Epidermal melanocyte (primary cell): ENCODE measurements around the gene RARG.

Experiments used
- DNase-seq: peaks from one replicate; pipeline ENCODE4 v3.0.0; 2011; ENCODE audit warnings: low spot score; ENCODE audit not compliant: insufficient read length

The RARG gene

DNA sequence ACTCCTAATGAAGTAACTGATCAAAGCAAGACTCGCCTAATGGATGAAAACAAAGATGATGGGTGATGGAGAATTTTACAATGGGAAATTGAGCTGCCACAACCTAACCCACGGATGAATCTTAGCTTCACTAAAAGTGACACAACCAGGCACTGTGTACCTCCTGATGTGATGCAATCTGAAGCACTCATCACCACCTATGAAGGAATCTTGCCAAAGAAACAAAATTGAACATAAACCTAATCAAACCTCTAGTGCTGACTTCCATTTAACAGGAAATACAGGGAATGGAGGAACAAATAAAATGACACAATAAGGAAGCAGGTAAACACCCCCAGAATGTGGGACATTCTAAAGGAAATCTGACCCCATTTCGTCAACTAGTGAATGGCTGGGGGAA is 13.3 kb upstream of the RARG start:
- DNase-seq, result no peak

DNA sequence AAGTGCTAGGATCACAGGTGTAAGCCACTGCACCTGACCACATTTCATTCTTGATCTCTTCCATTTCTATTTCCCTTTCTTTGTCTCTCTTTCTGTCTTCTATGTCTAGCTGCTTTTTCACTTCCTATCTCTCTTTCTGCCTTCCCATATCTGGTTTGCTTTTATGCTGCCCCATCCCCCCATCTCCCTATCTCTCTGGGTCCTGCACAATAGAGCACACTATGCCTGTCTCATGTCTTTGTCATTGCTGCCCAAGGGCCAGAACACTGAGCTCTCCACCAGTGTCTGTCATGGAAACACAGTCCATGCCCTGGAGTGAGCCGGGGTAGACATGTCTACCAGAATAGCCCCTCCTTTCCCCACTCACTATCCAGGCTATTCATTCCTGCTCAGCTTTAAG is 12.3 kb upstream of the RARG start:
- DNase-seq, result no peak

DNA sequence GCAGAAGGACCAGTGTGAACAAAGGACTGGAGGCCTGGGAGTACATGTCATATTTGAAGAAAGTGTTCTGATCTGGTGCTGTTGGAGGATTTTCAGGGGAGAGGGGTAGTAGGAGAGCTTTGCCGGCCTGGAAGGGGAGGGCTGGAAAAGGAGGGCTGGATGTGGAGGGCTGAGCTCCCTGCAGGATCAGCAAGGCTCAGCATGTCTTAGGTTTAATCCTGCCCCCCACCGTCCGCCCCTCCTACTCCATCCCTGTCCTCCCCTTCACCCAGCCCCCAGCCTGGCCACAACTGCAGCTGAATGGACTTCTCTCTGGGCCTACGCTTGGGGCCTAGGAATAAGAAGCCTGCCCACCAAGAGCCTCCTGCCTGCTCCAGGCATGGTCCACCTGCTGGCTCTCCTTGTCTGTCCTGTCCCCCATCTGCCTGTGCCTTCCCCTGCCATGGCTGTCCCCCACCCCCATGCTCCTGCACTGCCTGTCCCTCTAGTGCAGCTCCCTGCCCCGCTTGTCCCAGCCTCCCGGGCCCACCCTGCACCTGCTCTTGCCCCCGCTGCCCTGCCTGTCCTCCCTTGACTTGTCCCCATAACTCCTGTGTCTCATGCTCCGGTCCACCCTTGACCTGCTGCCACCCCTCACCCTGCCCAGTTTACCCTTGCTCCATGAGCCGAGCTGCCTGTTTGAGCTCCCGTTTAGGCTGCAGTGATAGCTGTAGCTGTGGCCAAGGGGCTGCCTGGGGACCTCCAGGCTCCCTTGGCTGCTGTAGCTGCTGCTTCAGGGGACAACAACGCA is 9.8 kb upstream of the RARG start:
- no peak for DNase-seq

DNA sequence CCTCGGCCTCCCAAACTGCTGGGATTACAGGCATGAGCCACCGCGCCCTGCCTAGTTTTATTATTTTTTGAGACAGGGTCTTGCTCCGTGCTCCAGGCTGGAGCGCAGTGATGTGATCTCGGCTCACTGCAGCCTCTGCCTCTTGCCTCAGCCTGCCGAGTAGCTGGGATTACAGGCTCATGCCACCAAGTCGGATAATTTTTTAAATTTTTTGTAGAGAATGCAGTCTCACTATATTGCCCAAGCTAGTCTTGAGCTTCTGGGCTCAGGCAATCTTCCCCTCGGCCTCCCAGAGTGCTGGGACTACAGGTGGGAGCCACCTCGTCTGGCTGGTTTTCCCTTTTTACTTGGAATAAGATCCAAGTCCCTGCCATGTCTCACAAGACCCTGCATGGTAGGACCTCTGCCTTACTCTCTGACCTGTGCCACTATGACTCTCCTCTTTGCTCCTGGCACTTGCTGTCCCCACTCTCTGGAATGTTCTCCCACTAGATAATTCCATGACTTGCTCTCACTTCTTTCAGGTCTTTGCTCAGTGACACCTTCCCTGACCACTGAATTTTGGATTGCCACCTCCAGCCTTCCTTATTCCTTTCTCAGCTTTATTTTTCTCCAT is 7.7 kb upstream of the RARG start:
- no peak for DNase-seq

DNA sequence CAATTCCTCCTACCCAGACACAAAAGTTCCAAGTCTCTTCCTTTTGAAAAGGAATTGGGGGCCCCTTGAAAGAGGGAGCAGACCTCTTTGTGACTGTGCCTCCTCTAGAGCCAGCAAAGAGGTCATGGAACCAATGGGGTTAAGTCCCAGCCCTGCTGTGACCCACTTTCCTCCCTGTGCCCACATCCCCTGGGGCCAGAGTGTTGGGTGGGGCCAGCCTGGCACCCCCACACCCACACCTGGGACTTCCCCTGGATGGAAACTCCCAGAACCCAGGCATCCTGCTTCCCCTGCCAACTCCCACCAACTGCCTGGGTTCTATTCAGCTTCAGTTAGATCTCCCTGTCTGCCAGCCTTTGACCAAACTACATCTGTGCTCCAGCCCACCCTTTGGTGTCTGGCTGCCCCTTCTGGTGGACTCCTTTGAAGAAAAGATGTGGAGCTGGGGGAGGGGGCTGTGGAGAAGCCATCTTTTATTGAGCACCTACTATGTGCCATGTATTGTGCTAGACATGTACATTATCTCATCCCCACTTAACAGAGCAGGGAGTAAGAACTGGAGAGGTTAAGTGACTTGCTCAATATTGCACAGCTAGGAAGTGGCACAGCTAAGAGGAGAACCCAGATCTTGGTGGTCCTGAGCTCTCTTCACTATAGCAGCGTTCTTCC is 4.6 kb upstream of the RARG start:
- no peak for DNase-seq

DNA sequence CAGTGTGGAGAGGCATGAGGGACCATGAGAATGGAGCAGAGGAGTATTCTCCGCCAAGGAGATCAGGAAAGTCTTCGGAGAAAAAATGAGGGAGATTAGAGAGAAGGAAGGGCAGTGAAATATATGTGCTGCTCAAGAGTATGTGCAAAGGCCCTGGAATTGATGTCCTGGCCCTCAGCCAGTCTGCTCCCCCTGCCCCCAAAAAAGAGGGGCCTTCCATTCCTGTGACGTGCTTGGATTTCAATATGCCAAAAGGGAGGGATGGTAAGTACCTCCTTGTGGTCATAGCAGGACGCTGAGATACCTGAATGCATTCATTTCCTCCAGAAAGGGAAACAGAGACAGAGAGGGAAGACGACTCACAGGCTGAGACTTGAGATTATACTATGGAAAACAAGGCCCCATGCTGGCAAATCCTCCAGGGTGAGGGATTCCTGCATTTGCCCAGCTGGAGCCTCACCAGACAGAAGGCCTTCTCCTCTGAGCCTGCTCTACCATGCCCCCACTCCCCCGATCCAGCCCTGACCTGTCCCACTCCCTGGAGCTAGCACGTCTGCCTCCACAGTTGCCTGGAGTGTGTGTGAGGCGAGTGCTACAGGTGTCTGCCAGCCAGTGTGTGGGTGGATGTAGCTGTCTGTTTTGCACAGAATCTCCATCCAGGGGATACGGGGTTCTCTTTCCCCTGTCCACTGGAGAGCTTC is 3.9 kb upstream of the RARG start:
- no peak for DNase-seq

DNA sequence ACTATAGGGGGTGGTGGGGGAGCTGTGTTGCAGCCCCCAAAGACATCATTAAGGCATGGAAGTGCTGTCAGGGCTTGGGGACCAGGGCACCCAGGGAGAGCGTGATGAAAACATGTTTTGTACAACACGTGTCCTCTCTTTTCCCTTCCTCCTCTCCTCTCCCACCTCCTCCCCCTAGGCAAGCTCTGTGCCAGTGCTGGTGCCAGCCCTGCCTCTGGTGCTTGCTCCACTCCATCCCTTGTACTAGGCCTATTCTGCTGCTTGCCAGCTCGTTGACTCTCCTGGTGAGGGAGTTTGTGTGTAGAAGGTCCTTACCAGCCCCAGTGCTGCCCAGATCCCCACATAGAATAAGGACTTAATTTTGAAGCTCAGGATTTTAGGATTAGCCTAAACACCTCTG is 3.2 kb upstream of the RARG start:
- no peak for DNase-seq

DNA sequence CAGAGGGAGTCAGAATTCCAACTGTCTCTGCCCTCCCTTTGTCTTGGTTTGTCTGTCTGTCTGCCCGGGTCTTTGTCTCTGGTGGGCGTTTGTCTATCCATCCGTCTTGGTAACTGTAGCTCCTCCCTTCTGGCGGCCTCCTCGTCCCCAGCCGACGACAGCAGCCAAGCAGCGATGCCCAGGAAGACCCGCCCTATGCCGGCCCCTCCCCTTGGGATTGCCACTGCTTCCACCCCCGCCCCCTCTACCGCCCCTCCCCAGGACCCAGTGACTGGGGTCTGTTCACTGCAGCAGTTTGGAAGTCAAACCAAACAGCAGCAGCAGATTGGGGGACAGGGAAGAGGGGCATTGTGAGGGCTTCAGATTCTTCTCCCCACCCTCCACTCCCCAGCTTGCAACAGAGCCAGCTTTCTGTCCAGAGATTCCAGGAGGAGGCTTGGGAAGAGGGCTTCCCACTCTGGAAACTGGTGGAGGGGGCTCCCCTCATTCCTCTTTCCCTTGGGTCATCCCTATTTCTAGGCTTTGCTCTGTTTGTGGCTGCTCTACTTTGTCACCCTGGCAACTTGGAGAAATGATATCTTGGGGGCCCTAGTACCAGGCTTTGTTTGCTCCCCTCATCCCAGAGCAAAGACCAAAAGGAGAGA is 2.4 kb upstream of the RARG start:
- DNase-seq, result no peak

DNA sequence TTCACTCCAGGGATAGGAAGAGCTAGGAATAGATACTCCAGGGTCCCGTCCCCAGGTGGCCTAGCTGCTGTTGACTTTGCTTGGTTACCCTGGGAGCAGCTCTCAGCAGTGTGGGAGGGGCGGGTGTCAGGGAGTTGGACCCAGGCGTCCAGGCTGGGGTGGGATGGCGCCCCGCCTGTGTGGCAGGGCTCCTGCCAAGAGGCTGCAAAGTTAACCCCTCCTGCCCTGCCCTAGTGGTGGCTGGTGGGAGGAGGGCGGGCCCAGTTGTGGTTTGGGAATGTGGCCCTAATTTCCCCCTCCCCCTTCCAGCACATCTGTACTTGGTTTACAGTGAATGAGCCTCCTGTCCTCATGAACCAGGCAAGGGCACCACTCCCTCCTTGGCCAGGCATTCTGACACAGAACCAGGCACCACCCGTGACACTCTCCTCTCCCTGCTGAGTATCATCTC is 1.7 kb upstream of the RARG start:
- no peak for DNase-seq

DNA sequence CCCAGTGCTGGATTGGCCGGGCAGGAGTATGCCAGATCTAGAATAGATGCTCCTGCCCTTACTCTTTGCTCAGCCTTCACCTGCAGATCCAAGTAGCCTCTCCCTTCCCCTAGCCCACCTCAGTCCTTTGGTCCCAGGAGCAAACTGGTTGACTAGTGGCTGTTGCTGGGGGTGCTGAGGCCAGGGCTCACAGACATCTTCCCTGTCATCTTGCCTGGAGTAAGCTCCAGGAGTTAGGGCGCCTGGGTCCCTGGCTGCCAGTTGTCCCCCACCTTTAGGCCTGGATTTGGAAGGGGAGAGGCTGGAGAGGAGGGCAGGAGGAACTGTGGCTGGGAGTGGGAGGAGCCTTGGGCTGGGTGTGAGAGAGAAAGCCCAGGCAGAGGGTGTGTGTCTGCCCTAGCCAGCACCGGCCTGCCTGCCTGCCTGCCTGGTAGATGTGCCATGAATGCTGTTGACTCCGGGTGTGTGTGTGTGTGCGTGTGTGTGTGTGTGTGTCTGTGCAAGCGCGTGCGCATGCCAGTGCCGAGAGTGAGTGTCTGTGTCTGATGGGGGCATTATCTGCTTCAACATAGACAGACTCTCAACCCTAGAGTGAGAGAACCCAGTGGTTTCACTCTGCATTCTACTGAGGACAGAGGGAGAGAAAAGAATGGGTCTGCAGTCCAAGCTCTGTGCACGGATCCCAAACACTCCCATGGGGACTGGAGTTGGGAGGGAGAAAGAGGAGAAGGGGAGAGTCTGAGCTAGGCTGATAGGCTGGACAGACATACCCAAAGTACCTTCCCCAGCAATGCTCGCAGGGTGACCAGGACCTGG is 845 bp upstream of the RARG start:
- DNase-seq, result no peak

DNA sequence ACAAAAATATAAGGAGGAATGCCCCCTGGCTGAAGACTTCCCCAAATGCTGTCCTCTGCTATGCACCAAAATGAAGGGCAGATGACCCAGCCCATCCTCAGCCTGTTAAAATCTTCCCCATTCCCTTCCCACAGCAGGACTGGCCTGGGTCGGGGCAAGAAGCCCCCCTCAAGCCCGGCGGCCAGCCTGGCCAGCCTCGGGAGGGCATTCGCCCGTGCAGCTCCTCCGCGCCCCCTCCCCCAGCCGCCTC is 413 bp downstream of the RARG start:
- no peak for DNase-seq

DNA sequence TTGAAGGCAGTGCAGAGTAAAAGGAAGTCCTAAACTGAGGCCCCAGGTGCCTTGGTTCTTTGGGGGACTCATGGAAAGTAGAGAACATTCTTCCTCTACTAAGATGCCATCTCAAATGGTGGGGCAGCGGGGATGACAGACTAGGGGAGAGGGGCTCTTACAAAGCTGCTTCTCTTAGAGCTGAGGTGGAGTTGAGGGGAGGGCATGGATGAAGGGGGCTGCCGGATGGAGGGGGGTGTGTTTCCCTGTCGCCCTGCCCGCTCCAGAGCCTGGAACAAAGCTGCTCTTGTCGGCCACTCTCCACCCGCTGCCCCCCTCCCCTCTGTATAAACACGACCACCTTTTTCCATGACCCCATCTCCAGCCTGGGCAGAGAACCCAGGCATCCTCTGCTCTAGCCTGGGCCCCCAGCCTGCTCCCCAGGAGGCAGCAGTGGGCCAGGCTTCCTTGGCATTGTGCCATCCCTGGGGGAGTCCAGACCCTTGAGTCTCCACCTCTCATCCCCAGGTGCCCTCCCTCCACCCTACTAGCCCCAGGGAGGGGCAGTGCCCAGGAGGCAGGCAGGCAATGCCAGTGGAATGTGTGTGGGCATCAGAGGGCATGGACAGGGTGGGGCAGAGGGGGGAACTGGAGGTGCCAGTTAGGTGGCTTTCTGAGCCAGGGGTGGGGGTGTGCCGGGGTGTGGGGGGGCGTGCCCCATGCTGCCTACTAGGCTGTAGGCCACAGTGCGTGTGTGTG is 1.7 kb downstream of the RARG start:
- no peak for DNase-seq

DNA sequence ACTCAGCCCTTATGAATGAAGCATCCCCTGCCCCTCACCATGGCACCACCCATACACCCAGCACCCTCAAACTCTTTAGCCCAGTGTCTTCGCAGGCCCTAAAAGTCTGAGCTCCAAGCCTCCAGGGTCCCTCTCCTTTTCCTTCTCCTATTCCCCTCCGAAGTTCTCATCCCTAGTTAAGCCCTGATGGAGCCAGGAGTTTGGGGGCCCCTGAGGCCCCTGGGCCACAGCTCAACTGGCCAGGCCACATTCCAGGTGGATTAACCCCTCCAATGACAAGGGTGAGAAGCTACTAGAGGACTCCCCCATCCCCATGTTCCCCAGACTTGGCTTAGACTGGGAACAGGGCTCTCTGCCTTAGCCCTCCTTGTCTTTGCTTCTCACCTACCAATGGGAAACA is 2.6 kb downstream of the RARG start:
- DNase-seq, result no peak

DNA sequence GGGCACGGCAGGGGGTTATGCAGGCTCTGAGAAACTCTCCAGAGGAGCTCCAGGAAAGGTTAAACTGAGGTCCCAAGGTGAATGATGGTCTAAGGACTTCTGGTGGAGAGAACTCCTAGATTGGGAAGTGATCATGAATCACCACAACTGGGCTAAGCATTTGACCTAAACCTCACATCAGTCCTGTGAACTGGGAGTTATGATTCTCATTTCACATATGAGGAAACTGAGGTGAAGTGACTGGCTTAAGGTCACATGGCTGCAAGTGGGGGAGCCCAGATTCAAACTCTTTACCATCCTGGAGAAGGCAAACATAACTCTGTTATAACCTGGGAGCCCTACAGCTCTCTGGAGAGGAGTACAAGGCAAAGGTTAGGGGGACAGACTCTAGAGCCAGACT is 4.2 kb downstream of the RARG start:
- no peak for DNase-seq

DNA sequence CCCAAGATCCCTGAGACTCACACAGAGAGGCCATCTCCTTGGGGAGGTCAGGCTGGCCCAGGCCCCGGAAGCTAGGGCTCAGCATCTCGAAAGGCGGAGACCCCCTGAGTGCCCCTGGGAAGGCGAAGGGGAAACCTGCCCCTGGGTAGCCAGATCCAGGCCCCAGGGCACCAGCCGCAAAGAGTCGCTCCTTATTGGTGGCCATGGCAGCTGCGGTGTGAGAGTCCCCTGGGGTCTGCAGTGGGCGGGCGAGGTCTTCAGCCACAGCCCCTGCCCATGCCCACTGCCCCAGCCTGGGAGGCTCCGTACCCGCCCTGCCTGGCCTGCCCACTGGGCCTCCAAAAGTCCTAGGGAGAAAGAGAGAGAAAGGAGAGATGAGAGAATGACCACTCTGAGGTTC is 4.7 kb downstream of the RARG start:
- DNase-seq, result no peak

DNA sequence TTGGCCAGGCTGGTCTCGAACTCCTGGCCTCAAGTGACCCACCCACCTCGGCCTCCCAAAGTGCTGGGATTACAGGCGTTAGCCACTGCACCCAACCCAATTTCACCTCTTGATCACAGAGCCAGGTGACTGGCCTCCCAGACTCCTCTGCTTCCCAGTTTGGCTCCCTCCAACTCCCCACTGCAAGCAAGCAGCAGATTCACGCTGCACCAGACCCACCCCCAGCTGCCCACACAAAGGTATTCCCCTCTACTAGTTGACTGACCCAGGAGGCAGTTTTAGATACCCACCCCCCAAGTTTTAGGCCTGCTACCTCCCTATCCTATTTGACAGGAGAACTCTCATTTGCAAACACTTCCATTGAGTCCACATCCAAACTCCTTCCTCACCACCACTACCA is 5.2 kb downstream of the RARG start:
- no peak for DNase-seq

DNA sequence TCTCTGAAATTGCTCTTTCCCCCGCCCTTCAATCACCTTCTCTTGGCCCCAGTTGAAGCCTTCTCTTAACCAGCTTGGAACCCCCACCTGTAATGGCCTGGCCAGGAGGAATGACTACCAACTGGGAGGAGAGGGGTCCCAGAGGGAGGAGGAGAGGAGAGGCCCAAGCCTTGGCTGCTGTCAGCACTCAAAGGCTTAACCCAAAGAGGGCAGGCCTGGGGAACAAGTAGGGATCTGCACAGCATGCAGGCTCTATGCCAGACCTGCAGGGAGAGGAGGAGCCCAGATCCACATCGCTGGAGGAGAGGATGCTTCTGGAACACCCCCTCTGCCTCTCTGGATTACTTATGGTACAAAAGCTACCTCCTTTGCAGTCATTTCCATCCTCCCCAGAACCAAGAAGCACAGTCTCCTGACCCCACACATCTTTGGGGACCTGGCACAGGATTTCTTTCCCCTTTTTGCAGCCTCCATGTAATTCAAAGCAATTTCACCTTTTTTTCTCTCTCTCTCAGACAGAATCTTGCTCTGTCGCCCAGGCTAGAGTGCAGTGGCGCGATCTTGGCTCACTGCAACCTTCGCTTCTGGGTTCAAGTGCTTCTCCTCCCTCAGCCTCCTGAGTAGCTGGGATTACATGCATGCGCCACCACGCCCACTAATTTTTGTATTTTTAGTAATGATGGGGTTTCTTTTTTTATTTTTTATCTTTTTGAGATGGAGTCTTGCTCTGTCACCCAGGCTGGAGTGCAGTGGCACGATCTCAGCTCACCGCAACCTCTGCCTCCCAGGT is 6.2 kb downstream of the RARG start:
- DNase-seq, result no peak

DNA sequence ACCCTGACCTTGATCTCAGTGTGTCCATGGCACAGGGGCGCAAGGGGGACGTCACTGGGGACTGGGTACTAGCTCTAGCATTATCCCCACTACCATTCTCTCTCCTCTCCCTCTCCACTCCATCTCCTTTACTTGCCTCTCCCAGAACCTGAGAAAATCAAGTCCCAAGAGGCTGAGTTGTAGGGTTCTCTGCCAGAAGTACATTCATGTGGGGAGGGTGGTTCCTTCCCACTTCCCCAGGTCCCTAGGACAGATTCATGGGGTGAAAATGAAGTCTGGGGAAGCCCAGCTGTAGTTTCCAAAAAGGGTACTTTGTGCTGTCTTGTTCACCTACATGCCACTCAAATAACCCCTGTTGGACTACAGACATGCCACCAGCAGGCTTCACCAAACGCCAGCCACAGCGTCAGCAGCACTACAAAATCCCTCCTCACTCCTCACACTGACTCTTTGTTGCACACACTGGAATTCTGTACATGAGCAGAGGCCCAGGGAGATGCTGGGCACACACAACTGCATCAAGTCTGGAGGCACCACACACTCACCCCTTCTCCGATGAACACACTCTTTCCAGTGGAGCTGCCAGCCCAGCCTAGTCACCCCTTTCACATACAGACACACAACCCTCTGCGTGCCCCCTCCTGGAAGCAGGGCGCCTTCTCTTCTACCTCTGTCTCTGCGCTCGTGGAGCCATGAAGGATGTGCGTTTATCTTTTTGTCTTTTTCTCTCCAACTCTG is 6.9 kb downstream of the RARG start:
- no peak for DNase-seq
